SK-N-SH (cell line): ENCODE measurements around the gene HLA-A. TPM values are rescaled to one million over a fixed set of nuclear protein-coding genes. Genes with fewer than 3 reads are reported as not detected.

Experiments
- CTCF ChIA-PET: fragments of 300-600, 350-600 bp; formaldehyde crosslinking; extraction: SDS; loops from one replicate; lab custom pipeline; 2021; lab: Yijun Ruan, JAX
- POLR2A ChIA-PET: fragments of 350-600 bp; sonication (Branson Sonifier 250); formaldehyde crosslinking; extraction: SDS; loops from one replicate; lab custom pipeline; 2020; ENCODE audit warnings: antibody characterized with exemption, inconsistent platforms; lab: Yijun Ruan, JAX
- DNase-seq: peaks from one replicate; pipeline ENCODE4 v3.0.0; 2012
- H2AFZ ChIP-seq: fragments of 200-600 bp; sonication (generic); 2 replicates; pipeline ENCODE4 v1.8.1; 2016; ENCODE audit warnings: antibody characterized with exemption, mild to moderate bottlenecking, low read depth
- H3F3A ChIP-seq: fragments of 200-600 bp; sonication (generic); replicated peaks from 2 replicates; pipeline ENCODE3; 2016; ENCODE audit warnings: antibody characterized with exemption, mild to moderate bottlenecking; ENCODE audit not compliant: insufficient read depth
- H3K27ac ChIP-seq, 2 experiments: fragments of 200-500 bp in 1 of 2; fragments of 200-600 bp in 1 of 2; sonication (Bioruptor generic) in 1 of 2; sonication (generic), shearing (Covaris generic) in 1 of 2; 2 replicates each; pipeline versions ENCODE4 v1.5.1 to v1.6.1; 2014 to 2016; ENCODE audit warnings: low read depth in 2 of 2, inconsistent platforms in 1 of 2, low read length in 1 of 2, mild to moderate bottlenecking in 1 of 2, mixed read lengths in 1 of 2
- H3K27me3 ChIP-seq: fragments of 200-600 bp; sonication (generic), shearing (Covaris generic); 2 replicates; pipeline ENCODE4 v1.6.1; 2016; ENCODE audit warnings: mixed run types; ENCODE audit not compliant: insufficient read depth
- H3K36me3 ChIP-seq, 2 experiments: fragments of 200-500 bp in 1 of 2; fragments of 200-600 bp in 1 of 2; sonication (Bioruptor generic) in 1 of 2; sonication (generic) in 1 of 2; replicated peaks in 1 of 2; 2 replicates each; pipeline versions ENCODE3 to v1.5.1; 2014 to 2016; ENCODE audit warnings: low read length in 1 of 2, mild to moderate bottlenecking in 1 of 2; ENCODE audit not compliant: insufficient read depth in 2 of 2, control insufficient read depth in 1 of 2
- H3K4me1 ChIP-seq, 2 experiments: fragments of 200-500 bp in 1 of 2; fragments of 200-600 bp in 1 of 2; sonication (Bioruptor generic) in 1 of 2; sonication (generic), shearing (Covaris generic) in 1 of 2; 2 replicates each; pipeline versions ENCODE4 v1.5.1 to v1.6.1; 2014 to 2016; ENCODE audit warnings: low read depth in 1 of 2, low read length in 1 of 2, mixed run types in 1 of 2; ENCODE audit not compliant: insufficient read depth in 2 of 2, control insufficient read depth in 1 of 2
- H3K4me2 ChIP-seq: fragments of 200-600 bp; sonication (generic), shearing (Covaris generic); 2 replicates; pipeline ENCODE4 v1.6.1; 2017; ENCODE audit warnings: mixed run types
- H3K4me3 ChIP-seq, 2 experiments: fragments of 200-500 bp in 1 of 2; fragments of 200-600 bp in 1 of 2; sonication (Bioruptor generic) in 1 of 2; sonication (generic), shearing (Covaris generic) in 1 of 2; 2 replicates each; pipeline versions ENCODE4 v1.5.1 to v1.8.1; 2014 to 2016; ENCODE audit warnings: low read depth in 2 of 2, inconsistent platforms in 1 of 2, low read length in 1 of 2, mild to moderate bottlenecking in 1 of 2, mixed read lengths in 1 of 2, moderate library complexity in 1 of 2
- H3K79me2 ChIP-seq: fragments of 200-600 bp; sonication (generic); 2 replicates; pipeline ENCODE4 v1.8.1; 2017; ENCODE audit warnings: mild to moderate bottlenecking; ENCODE audit not compliant: insufficient read depth
- H3K9ac ChIP-seq: fragments of 200-600 bp; sonication (generic); 2 replicates; pipeline ENCODE4 v1.6.1; 2017; ENCODE audit warnings: mixed run types
- H3K9me2 ChIP-seq: fragments of 200-600 bp; sonication (generic); 2 replicates; pipeline ENCODE4 v1.6.1; 2017; ENCODE audit warnings: mixed run types
- H3K9me3 ChIP-seq: fragments of 200-600 bp; sonication (generic); 2 replicates; pipeline ENCODE4 v1.6.1; 2017; ENCODE audit warnings: mixed run types, mild to moderate bottlenecking, moderate library complexity
- H4K20me1 ChIP-seq: fragments of 200-600 bp; sonication (generic); 2 replicates; pipeline ENCODE4 v1.6.1; 2017; ENCODE audit warnings: mild to moderate bottlenecking, mixed run types; ENCODE audit not compliant: insufficient read depth
- EZH2phosphoT487 ChIP-seq: fragments of 200-600 bp; sonication (generic); IDR thresholded peaks from 2 replicates; pipeline ENCODE4 v1.6.1; 2017; ENCODE audit warnings: low read depth, mixed run types, mild to moderate bottlenecking, antibody characterized with exemption, moderate library complexity, borderline replicate concordance
- GATA2 ChIP-seq: sonication (generic); formaldehyde crosslinking; IDR thresholded peaks from 2 replicates; pipeline ENCODE4 v1.5.0; 2020; ENCODE audit warnings: mild to moderate bottlenecking, missing genetic modification reagents
- NFIC ChIP-seq: IDR thresholded peaks from 2 replicates; pipeline ENCODE4 v1.4.0; 2012; ENCODE audit warnings: borderline replicate concordance
- NRF1 ChIP-seq: IDR thresholded peaks from 2 replicates; pipeline ENCODE4 v1.6.1; 2012; ENCODE audit warnings: low read depth, mild to moderate bottlenecking, low read length
- RAD21 ChIP-seq: IDR thresholded peaks from 2 replicates; pipeline ENCODE4 v1.6.1; 2012; ENCODE audit warnings: mild to moderate bottlenecking, low read length
- RFX5 ChIP-seq: IDR thresholded peaks from 2 replicates; pipeline ENCODE4 v1.6.1; 2012; ENCODE audit warnings: mild to moderate bottlenecking, improper control_type of control experiment, low read length
- TAF1 ChIP-seq: IDR thresholded peaks from 2 replicates; pipeline ENCODE4 v1.6.1; 2012; ENCODE audit warnings: low read depth, mild to moderate bottlenecking, low read length, moderate library complexity, borderline replicate concordance
- TCF12 ChIP-seq: IDR thresholded peaks from 2 replicates; pipeline ENCODE4 v1.4.0; 2012
- YY1 ChIP-seq: IDR thresholded peaks from 2 replicates; pipeline ENCODE4 v1.4.0; 2012; ENCODE audit warnings: low read depth, mild to moderate bottlenecking
- WGBS: methylation state at CpG from one replicate; pipeline ENCODE4 v1.1.6; 2017; ENCODE audit warnings: low lambda C conversion rate; 5-methylcytosine and 5-hydroxymethylcytosine counted together
- polyA plus RNA-seq, 3 experiments: library from polyadenylated mRNA; depleted of rRNA; stranded (reverse); fragments of >200 nt; gene quantifications; 2 replicates each; pipeline ENCODE4 v1.2.3, GENCODE V29; 2012
- TF ChIP-seq, protein P1 (sequence below): IDR thresholded peaks from 2 replicates; pipeline ENCODE4 v1.4.0; 2012; ENCODE audit warnings: low read depth
- TF ChIP-seq, protein P2 (sequence below): fragments of 150-350 bp; IDR thresholded peaks from 2 replicates; pipeline ENCODE4 v1.6.1; 2016; ENCODE audit warnings: mild to moderate bottlenecking, low read depth, low read length
- TF ChIP-seq, protein P3 (sequence below): IDR thresholded peaks from 2 replicates; pipeline ENCODE4 v1.4.0; 2012; ENCODE audit warnings: low read depth, borderline replicate concordance
- TF ChIP-seq, protein P4 (sequence below): fragments of 200-600 bp; sonication (generic); IDR thresholded peaks from 2 replicates; pipeline ENCODE4 v1.6.1; 2017; ENCODE audit warnings: antibody characterized with exemption, mild to moderate bottlenecking, moderate library complexity
- TF ChIP-seq, protein P5 (sequence below): IDR thresholded peaks from 2 replicates; pipeline ENCODE4 v1.6.1; 2012; ENCODE audit warnings: mild to moderate bottlenecking, low read depth, low read length, moderate library complexity
- TF ChIP-seq, protein P6 (sequence below): fragments of 150-350 bp; IDR thresholded peaks from 2 replicates; pipeline ENCODE4 v1.6.1; 2017; ENCODE audit warnings: antibody characterized with exemption, low read length, low read depth, borderline replicate concordance

The HLA-A gene
- polyA plus RNA-seq, 1 of the 3 experiments (the other 2 are of a cell fraction), result 312 TPM

DNA sequence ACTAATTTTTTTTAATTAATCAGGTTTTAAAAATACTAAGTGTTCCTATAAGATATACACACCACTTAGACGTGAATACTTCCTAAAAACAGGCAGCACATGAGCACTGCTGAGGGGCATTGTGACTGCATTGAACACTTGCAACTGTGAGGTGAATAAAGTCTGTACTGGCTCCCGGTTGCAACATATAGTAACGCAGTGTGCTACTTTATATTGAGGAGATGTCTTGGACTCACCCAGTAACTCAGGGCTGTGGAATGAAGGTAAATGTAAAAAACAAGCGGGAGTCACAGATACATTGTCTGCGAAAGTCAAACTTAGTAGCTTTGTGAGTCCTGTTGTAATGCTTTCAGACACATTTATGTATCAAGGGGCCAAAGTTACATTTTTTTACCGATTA lies 17.0 kb upstream of the HLA-A start:
- H3K9ac ChIP-seq, result no peak overlapping the region
- H3K4me1 ChIP-seq, result no peaks in the 10 kb centered on the region
- H3K27me3 ChIP-seq, result no peaks in the 10 kb centered on the region
- DNase-seq, result no peak
- H4K20me1 ChIP-seq, result no peaks in the 10 kb centered on the region
- POLR2A ChIA-PET, result no interaction called here
- 83% methylated on average over 5 of the region's 6 CpGs for WGBS
- TF ChIP-seq, protein P1, sequence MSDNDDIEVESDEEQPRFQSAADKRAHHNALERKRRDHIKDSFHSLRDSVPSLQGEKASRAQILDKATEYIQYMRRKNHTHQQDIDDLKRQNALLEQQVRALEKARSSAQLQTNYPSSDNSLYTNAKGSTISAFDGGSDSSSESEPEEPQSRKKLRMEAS, result no peak
- no peak for TF ChIP-seq RFX5
- no peak for TF ChIP-seq GATA2 (CRISPR knock-in tag)
- TF ChIP-seq, protein P2, sequence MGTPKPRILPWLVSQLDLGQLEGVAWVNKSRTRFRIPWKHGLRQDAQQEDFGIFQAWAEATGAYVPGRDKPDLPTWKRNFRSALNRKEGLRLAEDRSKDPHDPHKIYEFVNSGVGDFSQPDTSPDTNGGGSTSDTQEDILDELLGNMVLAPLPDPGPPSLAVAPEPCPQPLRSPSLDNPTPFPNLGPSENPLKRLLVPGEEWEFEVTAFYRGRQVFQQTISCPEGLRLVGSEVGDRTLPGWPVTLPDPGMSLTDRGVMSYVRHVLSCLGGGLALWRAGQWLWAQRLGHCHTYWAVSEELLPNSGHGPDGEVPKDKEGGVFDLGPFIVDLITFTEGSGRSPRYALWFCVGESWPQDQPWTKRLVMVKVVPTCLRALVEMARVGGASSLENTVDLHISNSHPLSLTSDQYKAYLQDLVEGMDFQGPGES, result no peak
- no peak for TF ChIP-seq NRF1
- TF ChIP-seq TAF1, result no peak
- TF ChIP-seq, protein P3, sequence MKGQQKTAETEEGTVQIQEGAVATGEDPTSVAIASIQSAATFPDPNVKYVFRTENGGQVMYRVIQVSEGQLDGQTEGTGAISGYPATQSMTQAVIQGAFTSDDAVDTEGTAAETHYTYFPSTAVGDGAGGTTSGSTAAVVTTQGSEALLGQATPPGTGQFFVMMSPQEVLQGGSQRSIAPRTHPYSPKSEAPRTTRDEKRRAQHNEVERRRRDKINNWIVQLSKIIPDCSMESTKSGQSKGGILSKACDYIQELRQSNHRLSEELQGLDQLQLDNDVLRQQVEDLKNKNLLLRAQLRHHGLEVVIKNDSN, result no peak
- no peak for TF ChIP-seq YY1
- TF ChIP-seq, all 33 proteins: peak for 0
- Histone ChIP-seq H3K4me2 (no peak overlapping the region), H3F3A (no peaks in the 10 kb centered on the region), H3K27ac (no peak overlapping the region), H3K36me3 (no peaks in the 10 kb centered on the region), H2AFZ (no peak overlapping the region), H3K4me3 (no peak overlapping the region), H3K9me2 (no peaks in the 10 kb centered on the region), H3K9me3 (no peaks in the 10 kb centered on the region), H3K79me2 (no peaks in the 10 kb centered on the region)
- CTCF ChIA-PET, result no interaction called here

DNA sequence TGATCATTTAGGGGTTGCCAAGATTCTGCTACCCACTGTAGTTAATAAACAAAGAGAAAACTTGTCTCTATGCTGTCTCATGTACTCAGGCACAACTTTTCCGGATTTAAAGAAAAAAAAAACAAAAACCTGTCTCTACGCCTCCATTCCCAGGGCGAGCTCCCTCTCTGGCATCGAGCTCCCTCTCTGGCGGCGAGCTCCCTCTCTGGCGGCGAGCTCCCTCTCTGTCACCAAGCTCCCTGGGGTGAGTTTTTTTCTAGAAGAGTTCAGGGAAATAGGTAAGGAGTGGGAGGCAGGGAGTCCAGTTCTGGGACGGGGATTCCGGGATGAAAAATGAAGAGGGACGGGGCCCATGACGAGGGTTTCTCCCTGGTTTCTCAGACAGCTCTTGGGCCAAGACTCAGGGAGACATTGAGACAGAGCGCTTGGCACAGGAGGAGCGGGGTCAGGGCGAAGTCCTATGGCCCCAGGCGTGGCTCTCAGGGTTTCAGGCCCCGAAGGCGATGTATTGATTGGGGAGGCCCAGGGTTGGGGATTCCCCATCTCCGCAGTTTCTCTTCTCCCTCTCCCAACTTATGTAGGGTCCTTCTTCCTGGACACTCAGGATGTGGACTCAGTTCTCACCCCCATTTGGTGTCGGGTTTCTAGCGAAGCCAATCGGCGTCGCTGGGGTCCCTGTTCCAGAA lies 16.5 kb upstream of the HLA-A start:
- no peaks in the 10 kb centered on the region for H3K36me3 ChIP-seq
- H3F3A ChIP-seq, result no peaks in the 10 kb centered on the region
- H3K4me2 ChIP-seq, result no peak overlapping the region
- no peak overlapping the region for H3K9ac ChIP-seq
- H3K27me3 ChIP-seq, result no peaks in the 10 kb centered on the region
- H3K27ac ChIP-seq, result no peak overlapping the region
- no peaks in the 10 kb centered on the region for H3K4me1 ChIP-seq
- POLR2A ChIA-PET, result no interaction called here
- H3K79me2 ChIP-seq, result no peaks in the 10 kb centered on the region
- H3K9me2 ChIP-seq, result no peaks in the 10 kb centered on the region
- H3K4me3 ChIP-seq, result no peak overlapping the region
- no peaks in the 10 kb centered on the region for H3K9me3 ChIP-seq
- no peak for DNase-seq
- no peaks in the 10 kb centered on the region for H4K20me1 ChIP-seq
- WGBS, result 88% methylated on average over 9 of the region's 24 CpGs
- CTCF ChIA-PET, result no interaction called here
- no peak overlapping the region for H2AFZ ChIP-seq
- TF ChIP-seq, protein P4, sequence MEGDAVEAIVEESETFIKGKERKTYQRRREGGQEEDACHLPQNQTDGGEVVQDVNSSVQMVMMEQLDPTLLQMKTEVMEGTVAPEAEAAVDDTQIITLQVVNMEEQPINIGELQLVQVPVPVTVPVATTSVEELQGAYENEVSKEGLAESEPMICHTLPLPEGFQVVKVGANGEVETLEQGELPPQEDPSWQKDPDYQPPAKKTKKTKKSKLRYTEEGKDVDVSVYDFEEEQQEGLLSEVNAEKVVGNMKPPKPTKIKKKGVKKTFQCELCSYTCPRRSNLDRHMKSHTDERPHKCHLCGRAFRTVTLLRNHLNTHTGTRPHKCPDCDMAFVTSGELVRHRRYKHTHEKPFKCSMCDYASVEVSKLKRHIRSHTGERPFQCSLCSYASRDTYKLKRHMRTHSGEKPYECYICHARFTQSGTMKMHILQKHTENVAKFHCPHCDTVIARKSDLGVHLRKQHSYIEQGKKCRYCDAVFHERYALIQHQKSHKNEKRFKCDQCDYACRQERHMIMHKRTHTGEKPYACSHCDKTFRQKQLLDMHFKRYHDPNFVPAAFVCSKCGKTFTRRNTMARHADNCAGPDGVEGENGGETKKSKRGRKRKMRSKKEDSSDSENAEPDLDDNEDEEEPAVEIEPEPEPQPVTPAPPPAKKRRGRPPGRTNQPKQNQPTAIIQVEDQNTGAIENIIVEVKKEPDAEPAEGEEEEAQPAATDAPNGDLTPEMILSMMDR, result no peak
- no peak for TF ChIP-seq RFX5
- TF ChIP-seq, protein P5, sequence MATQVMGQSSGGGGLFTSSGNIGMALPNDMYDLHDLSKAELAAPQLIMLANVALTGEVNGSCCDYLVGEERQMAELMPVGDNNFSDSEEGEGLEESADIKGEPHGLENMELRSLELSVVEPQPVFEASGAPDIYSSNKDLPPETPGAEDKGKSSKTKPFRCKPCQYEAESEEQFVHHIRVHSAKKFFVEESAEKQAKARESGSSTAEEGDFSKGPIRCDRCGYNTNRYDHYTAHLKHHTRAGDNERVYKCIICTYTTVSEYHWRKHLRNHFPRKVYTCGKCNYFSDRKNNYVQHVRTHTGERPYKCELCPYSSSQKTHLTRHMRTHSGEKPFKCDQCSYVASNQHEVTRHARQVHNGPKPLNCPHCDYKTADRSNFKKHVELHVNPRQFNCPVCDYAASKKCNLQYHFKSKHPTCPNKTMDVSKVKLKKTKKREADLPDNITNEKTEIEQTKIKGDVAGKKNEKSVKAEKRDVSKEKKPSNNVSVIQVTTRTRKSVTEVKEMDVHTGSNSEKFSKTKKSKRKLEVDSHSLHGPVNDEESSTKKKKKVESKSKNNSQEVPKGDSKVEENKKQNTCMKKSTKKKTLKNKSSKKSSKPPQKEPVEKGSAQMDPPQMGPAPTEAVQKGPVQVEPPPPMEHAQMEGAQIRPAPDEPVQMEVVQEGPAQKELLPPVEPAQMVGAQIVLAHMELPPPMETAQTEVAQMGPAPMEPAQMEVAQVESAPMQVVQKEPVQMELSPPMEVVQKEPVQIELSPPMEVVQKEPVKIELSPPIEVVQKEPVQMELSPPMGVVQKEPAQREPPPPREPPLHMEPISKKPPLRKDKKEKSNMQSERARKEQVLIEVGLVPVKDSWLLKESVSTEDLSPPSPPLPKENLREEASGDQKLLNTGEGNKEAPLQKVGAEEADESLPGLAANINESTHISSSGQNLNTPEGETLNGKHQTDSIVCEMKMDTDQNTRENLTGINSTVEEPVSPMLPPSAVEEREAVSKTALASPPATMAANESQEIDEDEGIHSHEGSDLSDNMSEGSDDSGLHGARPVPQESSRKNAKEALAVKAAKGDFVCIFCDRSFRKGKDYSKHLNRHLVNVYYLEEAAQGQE, result no peak
- TF ChIP-seq, protein P6, sequence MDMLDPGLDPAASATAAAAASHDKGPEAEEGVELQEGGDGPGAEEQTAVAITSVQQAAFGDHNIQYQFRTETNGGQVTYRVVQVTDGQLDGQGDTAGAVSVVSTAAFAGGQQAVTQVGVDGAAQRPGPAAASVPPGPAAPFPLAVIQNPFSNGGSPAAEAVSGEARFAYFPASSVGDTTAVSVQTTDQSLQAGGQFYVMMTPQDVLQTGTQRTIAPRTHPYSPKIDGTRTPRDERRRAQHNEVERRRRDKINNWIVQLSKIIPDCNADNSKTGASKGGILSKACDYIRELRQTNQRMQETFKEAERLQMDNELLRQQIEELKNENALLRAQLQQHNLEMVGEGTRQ, result no peak
- no peak for TF ChIP-seq TCF12
- TF ChIP-seq, protein P1, result no peak
- TF ChIP-seq RAD21, result no peak
- TF ChIP-seq EZH2phosphoT487, result no peak
- no peak for TF ChIP-seq NFIC
- TF ChIP-seq, protein P3, result no peak
